Measurements from ENCODE around the gene TOP2A. TPM values are rescaled to one million over a fixed set of nuclear protein-coding genes. Genes with fewer than 3 reads are reported as not detected.
A peak's percentile ranks its signal among the peaks of the same experiment; 100 is the strongest.

TOP2A gene
- total and polyA plus RNA-seq, 9 of the 15 experiments (the other 6 are each of a cell fraction or from before 2014, with no cell fraction given): 133 to 347 (median 259) TPM

DNA sequence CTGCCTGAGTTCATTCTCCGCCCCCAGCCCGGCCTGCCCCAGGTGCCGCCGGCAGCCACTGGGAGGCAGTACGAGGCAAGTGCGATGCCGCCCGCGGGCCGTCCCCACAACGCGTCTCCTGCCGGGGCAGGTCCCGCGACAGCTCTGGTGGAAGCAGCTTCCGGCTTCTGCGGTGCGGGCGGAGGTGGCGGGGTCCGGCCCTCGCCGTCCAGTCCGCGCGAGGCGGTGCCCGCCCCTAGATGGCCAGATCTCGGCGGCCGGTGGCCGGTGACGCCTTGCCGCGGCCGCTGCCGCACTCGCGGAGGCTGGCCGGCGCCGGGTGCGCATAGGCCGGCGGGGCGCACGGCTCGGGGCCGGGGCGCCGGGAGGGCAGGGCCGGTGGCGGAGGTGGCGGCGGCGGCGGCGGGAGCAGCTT is 55.0 kb downstream of the TOP2A start (continued):
- TF ChIP-seq, protein P1, sequence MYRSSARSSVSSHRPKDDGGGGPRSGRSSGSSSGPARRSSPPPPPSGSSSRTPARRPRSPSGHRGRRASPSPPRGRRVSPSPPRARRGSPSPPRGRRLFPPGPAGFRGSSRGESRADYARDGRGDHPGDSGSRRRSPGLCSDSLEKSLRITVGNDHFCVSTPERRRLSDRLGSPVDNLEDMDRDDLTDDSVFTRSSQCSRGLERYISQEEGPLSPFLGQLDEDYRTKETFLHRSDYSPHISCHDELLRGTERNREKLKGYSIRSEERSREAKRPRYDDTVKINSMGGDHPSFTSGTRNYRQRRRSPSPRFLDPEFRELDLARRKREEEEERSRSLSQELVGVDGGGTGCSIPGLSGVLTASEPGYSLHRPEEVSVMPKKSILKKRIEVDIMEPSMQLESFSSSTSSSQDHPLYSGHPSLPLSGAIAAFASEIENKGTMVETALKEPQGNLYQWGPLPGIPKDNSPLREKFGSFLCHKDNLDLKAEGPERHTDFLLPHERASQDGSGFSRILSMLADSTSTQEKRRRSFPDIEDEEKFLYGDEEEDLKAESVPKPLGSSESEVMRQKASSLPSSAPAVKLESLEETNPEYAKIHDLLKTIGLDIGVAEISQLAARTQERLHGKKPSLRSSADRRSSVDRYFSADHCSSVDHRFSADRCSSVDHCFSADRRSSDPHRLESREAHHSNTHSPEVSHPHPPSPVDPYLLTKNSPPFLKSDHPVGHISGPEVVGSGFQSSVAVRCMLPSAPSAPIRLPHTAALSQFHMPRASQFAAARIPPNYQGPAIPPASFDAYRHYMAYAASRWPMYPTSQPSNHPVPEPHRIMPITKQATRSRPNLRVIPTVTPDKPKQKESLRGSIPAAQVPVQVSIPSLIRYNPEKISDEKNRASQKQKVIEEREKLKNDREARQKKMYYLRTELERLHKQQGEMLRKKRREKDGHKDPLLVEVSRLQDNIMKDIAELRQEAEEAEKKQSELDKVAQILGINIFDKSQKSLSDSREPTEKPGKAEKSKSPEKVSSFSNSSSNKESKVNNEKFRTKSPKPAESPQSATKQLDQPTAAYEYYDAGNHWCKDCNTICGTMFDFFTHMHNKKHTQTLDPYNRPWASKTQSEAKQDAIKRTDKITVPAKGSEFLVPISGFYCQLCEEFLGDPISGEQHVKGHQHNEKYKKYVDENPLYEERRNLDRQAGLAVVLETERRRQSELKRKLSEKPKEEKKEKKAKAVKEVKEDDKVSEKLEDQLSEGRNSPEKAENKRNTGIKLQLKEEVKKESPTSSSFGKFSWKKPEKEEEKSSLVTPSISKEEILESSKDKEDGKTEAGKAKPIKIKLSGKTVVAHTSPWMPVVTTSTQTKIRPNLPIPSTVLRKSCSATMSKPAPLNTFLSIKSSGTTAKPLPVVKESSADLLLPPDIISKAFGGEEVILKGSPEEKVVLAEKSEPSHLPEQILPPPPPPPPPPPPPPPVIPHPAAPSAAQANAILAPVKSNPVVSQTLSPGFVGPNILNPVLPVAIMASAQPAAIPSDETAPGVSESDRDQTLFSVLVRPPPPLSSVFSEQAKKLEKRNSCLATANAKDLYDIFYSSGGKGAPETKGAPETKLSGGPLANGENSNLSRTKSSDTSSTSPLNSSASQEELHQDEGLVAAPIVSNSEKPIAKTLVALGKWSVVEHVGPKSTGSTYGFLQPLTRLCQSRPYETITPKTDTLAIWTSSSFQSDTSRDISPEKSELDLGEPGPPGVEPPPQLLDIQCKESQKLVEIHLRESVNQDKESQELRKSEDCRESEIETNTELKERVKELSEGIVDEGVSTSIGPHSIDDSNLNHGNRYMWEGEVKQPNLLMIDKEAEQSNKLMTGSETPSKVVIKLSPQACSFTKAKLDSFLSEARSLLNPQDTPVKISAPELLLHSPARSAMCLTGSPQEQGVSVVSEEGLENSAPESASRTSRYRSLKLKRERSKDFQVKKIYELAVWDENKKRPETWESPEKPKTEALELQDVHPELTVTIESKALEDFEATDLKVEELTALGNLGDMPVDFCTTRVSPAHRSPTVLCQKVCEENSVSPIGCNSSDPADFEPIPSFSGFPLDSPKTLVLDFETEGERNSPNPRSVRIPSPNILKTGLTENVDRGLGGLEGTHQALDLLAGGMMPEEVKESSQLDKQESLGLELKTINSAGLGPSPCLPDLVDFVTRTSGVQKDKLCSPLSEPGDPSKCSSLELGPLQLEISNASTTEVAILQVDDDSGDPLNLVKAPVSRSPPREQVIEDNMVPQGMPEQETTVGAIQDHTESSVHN (IDR thresholded peaks at IDR 0.05; ENCODE audit: borderline replicate concordance in 1 of 2, low read depth in 1 of 2): no peak
- no peak for TF ChIP-seq HDGF (IDR thresholded peaks at IDR 0.05)
- TF ChIP-seq PHF21A (IDR thresholded peaks at IDR 0.05; ENCODE audit: borderline replicate concordance, low read depth): no peak
- TF ChIP-seq CSDE1 (IDR thresholded peaks at IDR 0.05): no peak
- no peak for TF ChIP-seq TAF7 (tag; IDR thresholded peaks at IDR 0.05)
- TF ChIP-seq POLR2AphosphoS5 (IDR thresholded peaks at IDR 0.05; ENCODE audit: control insufficient read depth, insufficient read depth, low read depth, low read length): no peak
- no peak for TF ChIP-seq MECOM (CRISPR knock-in tag; IDR thresholded peaks at IDR 0.05)
- TF ChIP-seq STAT5A (IDR thresholded peaks at IDR 0.05; ENCODE audit: borderline replicate concordance, low read length): no peak
- TF ChIP-seq CREB5 (CRISPR knock-in tag; IDR thresholded peaks at IDR 0.05): no peak
- TF ChIP-seq CHD4 (IDR thresholded peaks at IDR 0.05; ENCODE audit: insufficient read depth, insufficient replicate concordance, low read depth, low read length, poor library complexity, severe bottlenecking): no peak
- no peak for TF ChIP-seq ZNF212 (CRISPR knock-in tag; IDR thresholded peaks at IDR 0.05)
- 0 out of 2 replicates have a peak, but pooled peaks have one; percentile 27 for TF ChIP-seq PTBP1 (IDR thresholded peaks at IDR 0.05; ENCODE audit: low read depth, low read length)
- TF ChIP-seq ELF1 (tag; IDR thresholded peaks at IDR 0.05): peak; percentile 80
- no peak for TF ChIP-seq CEBPB (tag; IDR thresholded peaks at IDR 0.05)
- TF ChIP-seq MTA2 (IDR thresholded peaks at IDR 0.05; ENCODE audit: low read depth): no peak
- no peak for TF ChIP-seq USF2 (CRISPR knock-in tag; IDR thresholded peaks at IDR 0.05)
- TF ChIP-seq PHF8 (IDR thresholded peaks at IDR 0.05; ENCODE audit: borderline replicate concordance, low read length): peak; percentile 64; the same call in 1 of the 2 replicates
- TF ChIP-seq ZNF175 (CRISPR knock-in tag; IDR thresholded peaks at IDR 0.05; ENCODE audit: low read depth): no peak
- no peak for TF ChIP-seq JUNB (CRISPR knock-in tag; conservative IDR thresholded peaks at IDR 0.05)
